Hematopoietic multipotent progenitor cell treated with erythropoietin and hydrocortisone succinate and interleukin-3 and kit ligand, for 6 days (in vitro differentiated cells): ENCODE measurements around the gene PDE3A.
"Not testable (repeated sequence)": the region's sequence is repeated elsewhere in the genome, so short reads cannot be mapped to it uniquely, and the experiment has no call there.

Source experiments
- DNase-seq: peaks from one replicate; pipeline ENCODE4 v3.0.0-alpha.2; 2015

Gene PDE3A

GRCh38 chr12:20505056-20505455, 136.7 kb downstream of the PDE3A start:
- DNase-seq, result no peak

DNA sequence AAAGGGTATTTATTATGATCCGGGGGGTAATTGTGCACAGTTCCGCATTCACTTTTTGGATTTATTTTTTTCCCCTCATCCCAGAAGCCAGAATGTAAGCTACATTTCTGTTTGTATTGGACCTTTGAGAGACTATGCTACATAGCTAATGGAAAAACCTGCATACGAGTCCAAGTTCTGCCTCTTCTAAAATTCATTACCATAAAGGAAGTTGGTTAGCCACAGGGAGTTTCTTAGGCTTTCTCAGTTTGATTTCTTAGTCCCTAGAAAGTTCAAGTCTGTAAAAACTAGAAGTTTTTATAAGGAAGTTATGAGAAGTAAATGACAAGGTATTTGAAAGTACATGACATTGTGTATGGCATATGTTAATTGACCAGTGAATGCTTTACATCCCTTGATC, 138.7 kb downstream of the PDE3A start:
- DNase-seq, result peak; percentile 6

GRCh38 chr12:20507711-20508110, 139.4 kb downstream of the PDE3A start:
- no peak for DNase-seq

GRCh38 chr12:20508359-20508758, 140.0 kb downstream of the PDE3A start:
- DNase-seq, result no peak

- no peak for DNase-seq
These were observed 140.6 kb downstream of the PDE3A start for GRCh38 chr12:20508962-20509361.

GRCh38 chr12:20510811-20511210, 142.5 kb downstream of the PDE3A start:
- no peak for DNase-seq

GRCh38 chr12:20513189-20513588, 144.9 kb downstream of the PDE3A start:
- DNase-seq, result no peak

DNA sequence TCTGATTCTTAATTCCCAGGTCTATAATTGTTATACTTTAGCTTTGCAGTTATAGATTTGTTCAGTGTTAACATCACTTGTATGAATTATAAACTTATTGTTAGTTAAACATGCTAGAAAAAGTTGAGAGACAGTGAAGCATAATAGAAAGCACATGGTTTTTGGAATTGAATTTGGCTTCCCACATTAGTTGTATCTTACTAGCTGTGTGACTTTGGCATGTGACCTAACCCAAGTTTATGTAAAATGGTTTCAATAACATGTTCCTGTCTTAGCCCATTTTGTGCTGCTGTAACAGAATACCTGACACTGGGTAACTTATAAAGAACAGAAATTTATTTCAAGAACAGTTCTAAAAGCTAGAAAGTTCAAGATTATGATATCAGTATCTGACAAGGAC, 146.3 kb downstream of the PDE3A start:
- DNase-seq, result no peak

GRCh38 chr12:20520532-20520931, 152.2 kb downstream of the PDE3A start:
- no peak for DNase-seq

DNA sequence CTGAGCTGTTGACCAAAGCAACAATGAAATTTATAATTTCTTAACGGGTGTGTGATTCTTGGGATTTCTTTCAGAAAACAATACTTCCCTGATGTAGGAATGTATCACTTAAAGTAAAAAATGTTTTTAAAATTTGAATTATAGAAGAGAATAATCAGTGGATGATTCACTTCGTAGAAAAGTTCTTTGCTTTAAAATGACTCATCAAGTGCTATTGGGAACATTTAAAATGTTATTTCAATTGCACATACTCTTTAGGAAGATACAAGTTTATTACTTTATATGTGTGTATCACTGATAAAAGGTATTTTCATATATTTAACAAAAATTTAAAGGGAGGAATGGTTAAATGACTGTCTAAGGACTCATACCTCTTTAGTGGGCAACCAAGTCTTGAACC, 155.3 kb downstream of the PDE3A start:
- DNase-seq, result no peak

- DNase-seq, result no peak
These were observed 155.8 kb downstream of the PDE3A start for GRCh38 chr12:20524113-20524512.

GRCh38 chr12:20525064-20525610, 156.8 kb downstream of the PDE3A start:
- DNase-seq, result no peak

- no peak for DNase-seq
These were observed 159.3 kb downstream of the PDE3A start for GRCh38 chr12:20527417-20528163.

DNA sequence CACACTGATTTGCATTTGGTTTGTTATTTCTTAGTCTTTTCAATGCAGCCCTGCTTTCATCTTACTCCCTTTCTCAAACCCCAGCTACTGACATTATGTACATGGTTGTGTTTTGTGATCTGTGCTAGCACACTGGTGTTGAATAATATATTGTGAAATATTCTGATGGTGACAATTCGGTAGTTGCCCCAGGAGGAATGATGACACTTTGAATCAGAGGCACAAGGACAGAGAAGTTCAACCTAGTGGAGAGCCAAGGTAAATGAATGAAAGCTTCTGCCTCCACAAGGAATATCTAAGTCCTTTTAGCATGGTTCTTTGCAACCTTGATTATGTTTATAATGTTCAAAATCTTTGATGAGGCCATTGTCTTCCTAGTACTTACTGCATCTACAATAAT, 159.9 kb downstream of the PDE3A start:
- DNase-seq, result no peak

DNA sequence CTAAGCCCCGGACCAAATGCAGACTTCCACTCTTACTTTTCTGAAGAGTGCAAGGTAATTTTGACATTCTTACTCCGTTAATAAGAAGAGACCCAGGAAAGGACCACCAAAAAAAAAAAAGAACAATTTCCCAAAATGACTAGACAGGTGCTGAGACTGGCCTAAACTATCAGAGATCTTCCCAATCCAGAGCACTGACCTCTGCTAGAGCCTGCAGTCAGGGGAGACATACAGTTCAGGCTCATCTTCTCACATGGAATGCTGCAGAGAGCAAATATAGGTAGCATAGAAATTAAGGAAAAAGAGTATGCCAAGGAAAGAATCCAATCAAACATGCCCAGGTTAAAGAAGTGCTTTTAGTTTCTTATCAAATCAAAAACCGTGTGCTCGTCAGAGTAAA, 177.9 kb downstream of the PDE3A start:
- no peak for DNase-seq

DNA sequence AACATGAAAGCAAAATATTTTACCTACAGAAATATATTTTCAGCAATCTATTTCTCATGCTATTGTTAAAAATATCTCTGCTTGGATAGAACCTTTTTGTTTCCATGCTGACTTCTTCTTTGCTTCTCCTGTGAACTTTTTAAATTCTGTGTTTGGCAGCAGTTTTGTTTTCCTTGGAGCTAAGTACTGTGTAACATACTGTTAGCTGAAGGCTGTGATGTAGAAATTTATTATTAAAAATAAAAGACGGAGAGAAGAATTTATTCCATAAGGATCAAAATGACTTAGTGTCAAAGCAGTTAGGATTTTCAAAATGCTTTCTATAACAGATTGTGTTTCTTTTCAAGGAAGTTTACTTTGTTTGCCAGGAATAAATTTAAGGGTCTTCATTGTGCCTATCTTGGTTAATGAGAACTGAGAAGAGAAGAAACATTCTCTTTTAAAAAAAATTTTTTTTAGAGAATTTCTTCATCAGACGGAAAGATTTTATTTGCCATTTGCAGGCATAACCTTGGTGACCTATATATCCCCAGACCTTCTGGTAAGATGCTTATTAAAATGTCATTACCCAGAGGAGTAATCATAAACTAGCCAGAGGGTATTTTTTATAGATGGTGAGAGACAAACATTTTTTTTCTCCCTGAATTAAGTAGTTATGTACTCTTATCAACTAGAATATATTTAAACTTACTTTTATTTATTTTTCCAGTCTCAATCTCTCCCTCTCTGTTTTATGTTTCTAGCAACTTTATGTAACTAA, 179.7 kb downstream of the PDE3A start:
- no peak for DNase-seq

DNA sequence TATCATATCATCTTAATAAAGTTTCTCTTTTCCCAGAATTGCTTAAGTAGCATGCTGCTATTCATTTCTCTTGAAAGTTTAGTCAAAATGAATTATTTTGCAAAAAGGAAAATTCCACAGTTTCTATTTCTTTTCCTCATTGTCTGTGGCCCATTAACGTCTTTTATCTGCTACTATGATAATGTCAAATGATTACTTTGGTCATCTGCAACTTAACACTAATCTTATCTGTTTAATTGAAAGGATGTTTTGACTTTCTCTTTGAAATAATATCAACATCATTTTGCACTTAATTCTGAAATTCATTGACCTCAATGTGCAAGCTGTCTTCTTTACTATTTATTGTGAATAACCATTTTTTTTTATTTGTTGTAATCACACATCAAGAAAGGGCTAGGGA, 180.3 kb downstream of the PDE3A start:
- no peak for DNase-seq

- peak; percentile 24 for DNase-seq
These were observed 180.9 kb downstream of the PDE3A start for GRCh38 chr12:20549108-20549719.

DNA sequence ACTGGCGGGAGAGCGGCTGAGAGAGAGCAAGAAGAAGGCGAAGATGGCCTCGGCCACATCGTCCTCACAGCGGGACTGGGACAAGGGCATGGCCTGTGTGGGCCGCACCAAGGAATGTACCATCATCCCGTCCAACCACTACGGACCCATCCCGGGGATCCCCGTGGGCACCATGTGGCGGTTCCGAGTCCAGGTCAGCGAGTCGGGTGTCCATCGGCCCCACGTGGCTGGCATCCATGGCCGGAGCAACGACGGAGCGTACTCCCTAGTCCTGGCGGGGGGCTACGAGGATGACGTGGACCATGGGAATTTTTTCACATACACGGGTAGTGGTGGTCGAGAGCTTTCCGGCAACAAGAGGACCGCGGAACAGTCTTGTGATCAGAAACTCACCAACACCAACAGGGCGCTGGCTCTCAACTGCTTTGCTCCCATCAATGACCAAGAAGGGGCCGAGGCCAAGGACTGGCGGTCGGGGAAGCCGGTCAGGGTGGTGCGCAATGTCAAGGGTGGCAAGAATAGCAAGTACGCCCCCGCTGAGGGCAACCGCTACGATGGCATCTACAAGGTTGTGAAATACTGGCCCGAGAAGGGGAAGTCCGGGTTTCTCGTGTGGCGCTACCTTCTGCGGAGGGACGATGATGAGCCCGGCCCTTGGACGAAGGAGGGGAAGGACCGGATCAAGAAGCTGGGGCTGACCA, 183.6 kb downstream of the PDE3A start:
- DNase-seq, result not testable (repeated sequence)

- DNase-seq, result not testable (repeated sequence)
These were observed 184.2 kb downstream of the PDE3A start for GRCh38 chr12:20552586-20552985.

- DNase-seq, result no peak
These were observed 186.7 kb downstream of the PDE3A start for GRCh38 chr12:20555015-20555414.

GRCh38 chr12:20555771-20556170, 187.4 kb downstream of the PDE3A start:
- no peak for DNase-seq

DNA sequence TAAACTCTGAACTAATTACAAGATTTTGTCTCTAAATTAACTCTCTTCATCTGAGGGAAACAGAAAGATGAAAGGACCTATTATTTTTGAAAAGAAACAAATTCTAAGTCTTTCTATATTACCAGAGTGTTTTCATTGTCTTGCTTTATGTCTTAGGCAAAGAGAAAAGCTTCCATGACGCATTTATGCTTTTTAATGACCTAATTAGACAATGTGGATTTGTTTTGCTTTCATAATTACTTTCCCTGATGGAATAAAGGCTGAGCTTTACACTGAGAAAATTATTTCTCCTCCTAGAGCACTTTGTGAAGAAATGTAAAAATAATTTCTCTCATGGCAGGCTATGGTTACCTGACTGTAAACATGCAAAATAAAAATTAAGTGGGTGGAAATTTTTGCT, 188.8 kb downstream of the PDE3A start:
- DNase-seq, result no peak
